Heart left ventricle (tissue), 13 donors: Measurements from ENCODE around the gene PLA2G4A.

Experiments used
- CTCF ChIP-seq, 12 donors: fragments of 200-600 bp; sonication (generic) in 4 of 12; IDR thresholded peaks; one replicate each; pipeline versions ENCODE4 v1.5.0 to v1.8.0; 2018 to 2022; ENCODE audit warnings: antibody characterized with exemption in 12 of 12, mild to moderate bottlenecking in 5 of 12
- POLR2A ChIP-seq, 2 donors: fragments of 450-650 bp; IDR thresholded peaks; one replicate each; pipeline ENCODE4 v1.6.1; 2017; ENCODE audit warnings: antibody characterized with exemption in 2 of 2, mild to moderate bottlenecking in 2 of 2, moderate library complexity in 2 of 2
- donor health status: ischemic (EF 13 %, LVEDD 7.1; RV severe dilation, severe dysfunction).
- donor health status: DM: no; HTN: yes; CAD: no.
- donor health status: DM: no; HTN: no; CAD: no.
- donor health status: ischemic (EF 25% LVEDD 6.9; RV normal size, moderate dysfunction).
- donor health status: ischemic (EF 25% LVEDD 5.7; RV mildly dilated, moderate dysfunction).
- donor health status: ischemic (EF 35%, LVEDD 5.7; RV mildly dilated, moderate dysfunction).
- donor health status: nonischemic (EF 11% LVEDD 7.7; RV severe dilation, severe dysfunction).
- donor health status: DM: yes; HTN: yes; CAD: no.
- donor health status: PGD.
- donor health status: ischemic (EF 29% LVEDD 5.4; RV normal size, mild dysfunction).
- donor health status: nonischemic (EF 23%, LVEDD 6.1; RV moderate dilation, normal function).

GRCh38 chr1:186894415-186894814 is 65.7 kb downstream of the PLA2G4A start:
- TF ChIP-seq CTCF (IDR thresholded peaks at IDR 0.05) (no peak), POLR2A (IDR thresholded peaks at IDR 0.05) (no peak)
